SK-MEL-5 (cell line): ENCODE data around the gene IRGQ. TPM values are rescaled to one million over a fixed set of nuclear protein-coding genes. Genes with fewer than 3 reads are reported as not detected.
A peak's percentile ranks its signal among the peaks of the same experiment; 100 is the strongest.

Experiments
- DNase-seq: peaks from one replicate; pipeline ENCODE4 v3.0.0-alpha.2; 2016; ENCODE audit warnings: low read depth, low spot score
- in situ Hi-C: cut with HindIII; loops from 2 replicates; pipeline ENCODE4 v1.10.0; 2016; ENCODE audit warnings: low sequenced_read_pairs, high pct_unique_total_duplicates, low pct_unique_long_range_greater_than_20kb
- total RNA-seq: library from RNA; depleted of rRNA; stranded (reverse); fragments of >200 nt; shearing (Covaris generic); gene quantifications from 2 replicates; pipeline ENCODE4 v1.2.3, GENCODE V29; 2014; rRNA removed

IRGQ gene
- total RNA-seq, 1 experiment from 2014 or later: 18.7 TPM

DNA sequence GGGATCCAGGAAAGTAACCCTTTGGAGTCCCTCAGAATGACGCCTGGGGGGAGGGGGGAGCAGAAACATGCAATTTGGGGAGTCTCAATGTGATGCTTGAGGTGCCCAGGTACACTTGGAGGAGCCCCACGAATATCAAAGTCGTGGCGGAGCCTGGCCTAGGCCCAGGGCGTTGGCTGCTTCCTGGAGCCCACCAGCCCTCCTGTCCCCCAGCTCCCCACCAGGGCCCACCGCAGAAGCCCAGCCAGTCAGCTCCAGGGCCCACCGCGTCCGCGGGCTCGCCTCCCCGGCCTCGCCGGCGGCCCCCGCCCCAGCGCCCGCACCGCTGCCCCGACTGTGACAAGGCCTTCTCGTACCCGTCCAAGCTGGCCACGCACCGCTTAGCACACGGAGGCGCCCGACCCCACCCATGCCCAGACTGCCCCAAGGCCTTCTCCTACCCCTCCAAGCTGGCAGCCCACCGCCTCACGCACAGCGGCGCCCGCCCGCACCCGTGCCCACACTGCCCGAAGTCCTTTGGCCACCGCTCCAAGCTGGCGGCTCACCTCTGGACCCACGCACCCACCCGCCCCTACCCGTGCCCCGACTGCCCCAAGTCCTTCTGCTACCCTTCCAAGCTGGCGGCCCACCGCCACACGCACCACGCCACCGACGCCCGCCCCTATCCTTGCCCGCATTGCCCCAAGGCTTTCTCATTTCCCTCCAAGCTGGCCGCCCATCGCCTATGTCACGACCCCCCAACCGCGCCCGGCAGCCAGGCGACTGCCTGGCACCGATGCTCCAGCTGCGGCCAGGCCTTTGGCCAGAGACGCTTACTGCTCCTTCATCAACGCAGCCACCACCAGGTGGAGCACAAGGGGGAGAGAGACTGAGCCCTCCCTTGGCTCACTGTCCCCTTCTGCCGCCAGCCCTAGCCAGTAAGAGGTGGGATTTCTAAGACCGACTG lies 60.8 kb downstream of the IRGQ start:
- in situ Hi-C loops: no loop called here
- DNase-seq: peak; percentile 68

Other genes starting within 250 kb of the IRGQ start
- 0.24 TPM in 1 of 2 replicates, not detected in the other for gene CD177, start 242.4 kb downstream of the IRGQ start, total RNA-seq
- gene TEX101, start 181.2 kb downstream of the IRGQ start, total RNA-seq: not detected in 2 replicates
- 0.18 and 0.59 TPM in 2 replicates for gene LYPD3, start 130.5 kb downstream of the IRGQ start, total RNA-seq
- gene PHLDB3, start 91.4 kb downstream of the IRGQ start, total RNA-seq: 18.6 and 19.5 TPM in 2 replicates
- 39.4 and 43.6 TPM in 2 replicates for gene ETHE1, start 68.9 kb downstream of the IRGQ start, total RNA-seq
- gene ZNF575, start 62.9 kb downstream of the IRGQ start, total RNA-seq: not detected in 2 replicates
- 12.2 and 13.2 TPM in 2 replicates for gene XRCC1, start 20.6 kb downstream of the IRGQ start, total RNA-seq
- gene PINLYP, start 20.3 kb downstream of the IRGQ start, total RNA-seq: not detected in 2 replicates
- 10.5 and 12.7 TPM in 2 replicates for gene ZNF576, start 461 bp upstream of the IRGQ start, total RNA-seq
- gene SRRM5, start 16.0 kb upstream of the IRGQ start, total RNA-seq: not detected in 2 replicates
- 44.6 and 47.2 TPM in 2 replicates for gene ZNF428, start 23.5 kb upstream of the IRGQ start, total RNA-seq
- gene CADM4, start 43.7 kb upstream of the IRGQ start, total RNA-seq: 13.1 and 13.2 TPM in 2 replicates
- 3.5 and 5.5 TPM in 2 replicates for gene PLAUR, start 74.0 kb upstream of the IRGQ start, total RNA-seq
- not detected in 2 replicates for gene IRGC, start 119.9 kb upstream of the IRGQ start, total RNA-seq
- gene SMG9, start 158.8 kb upstream of the IRGQ start, total RNA-seq: 16.3 and 21.1 TPM in 2 replicates
- 1.4 and 1.7 TPM in 2 replicates for gene KCNN4, start 184.8 kb upstream of the IRGQ start, total RNA-seq
- not detected in 2 replicates for gene LYPD5, start 206.3 kb upstream of the IRGQ start, total RNA-seq
- gene ZNF283, start 231.2 kb upstream of the IRGQ start, total RNA-seq: 8.7 and 11.9 TPM in 2 replicates